Central memory CD8-positive, alpha-beta T cell (primary cell): ENCODE data around the gene CRADD.

ENCODE experiments used
- ATAC-seq: fragments of 150-1000 bp; cut with Tn5 transposase; replicated peaks from 2 replicates; pipeline ENCODE4 v1.10.0; 2022; ENCODE audit warnings: mild to moderate bottlenecking, moderate FRiP score, moderate number of reproducible peaks; ENCODE audit not compliant: poor library complexity, severe bottlenecking; ENCODE audit errors: extremely low read depth
- DNase-seq, 2 donors: peaks; one replicate each; pipeline ENCODE4 v3.0.0; 2021; ENCODE audit warnings: low spot score in 2 of 2
- H3K27ac Mint-ChIP-seq: one replicate; pipeline ENCODE4 v1.8.0; 2022; ENCODE audit warnings: low read depth, mild to moderate bottlenecking, moderate library complexity, mixed read lengths
- H3K27me3 Mint-ChIP-seq: one replicate; pipeline ENCODE4 v1.8.0; 2022; ENCODE audit warnings: mixed read lengths
- H3K36me3 Mint-ChIP-seq: one replicate; pipeline ENCODE4 v1.8.0; 2022; ENCODE audit warnings: mild to moderate bottlenecking, moderate library complexity, mixed read lengths; ENCODE audit not compliant: insufficient read depth
- H3K4me1 Mint-ChIP-seq: one replicate; pipeline ENCODE4 v1.8.0; 2022; ENCODE audit warnings: mixed read lengths
- H3K4me3 Mint-ChIP-seq: one replicate; pipeline ENCODE4 v1.8.0; 2022; ENCODE audit warnings: mild to moderate bottlenecking, moderate library complexity, mixed read lengths
- H3K9me3 Mint-ChIP-seq: one replicate; pipeline ENCODE4 v1.8.0; 2022; ENCODE audit warnings: mixed read lengths

CRADD gene

GRCh38 chr12:93896952-93897351 lies 219.8 kb downstream of the CRADD start:
- no peak for ATAC-seq

GRCh38 chr12:93901739-93902138 lies 224.6 kb downstream of the CRADD start:
- Mint-ChIP-seq H3K4me1 (no peaks in the 10 kb centered on the region), H3K27ac (no peak overlapping the region), H3K36me3 (no peaks in the 10 kb centered on the region), H3K9me3 (peaks cover 4% of the 10 kb centered on the region), H3K4me3 (no peak overlapping the region), H3K27me3 (no peaks in the 10 kb centered on the region)
- no peak for DNase-seq
- ATAC-seq = no peak

More at GRCh38 chr12:93896952-93897351, 219.8 kb downstream of the CRADD start:
- no peaks in the 10 kb centered on the region for H3K4me1 Mint-ChIP-seq
- H3K4me3 Mint-ChIP-seq = no peak overlapping the region
- no peaks in the 10 kb centered on the region for H3K36me3 Mint-ChIP-seq
- peaks cover 1% of the 10 kb centered on the region for H3K9me3 Mint-ChIP-seq
- no peak overlapping the region for H3K27ac Mint-ChIP-seq
- no peak for DNase-seq
- H3K27me3 Mint-ChIP-seq = no peaks in the 10 kb centered on the region

- Mint-ChIP-seq H3K27ac (no peak overlapping the region), H3K36me3 (no peaks in the 10 kb centered on the region), H3K9me3 (peaks cover 4% of the 10 kb centered on the region), H3K4me1 (no peaks in the 10 kb centered on the region), H3K27me3 (no peaks in the 10 kb centered on the region), H3K4me3 (no peak overlapping the region)
- ATAC-seq (no peak), DNase-seq (no peak)
Observed at GRCh38 chr12:93902192-93902591, 225.0 kb downstream of the CRADD start.

GRCh38 chr12:93902736-93903562 lies 225.8 kb downstream of the CRADD start:
- DNase-seq (no peak), ATAC-seq (no peak)
- no peak overlapping the region for H3K4me3 Mint-ChIP-seq
- H3K4me1 Mint-ChIP-seq = no peaks in the 10 kb centered on the region
- H3K9me3 Mint-ChIP-seq = peaks cover 4% of the 10 kb centered on the region
- H3K27me3 Mint-ChIP-seq = no peaks in the 10 kb centered on the region
- no peak overlapping the region for H3K27ac Mint-ChIP-seq
- no peaks in the 10 kb centered on the region for H3K36me3 Mint-ChIP-seq

- H3K9me3 Mint-ChIP-seq = peaks cover 4% of the 10 kb centered on the region
- DNase-seq = no peak
- no peaks in the 10 kb centered on the region for H3K36me3 Mint-ChIP-seq
- H3K27me3 Mint-ChIP-seq = no peaks in the 10 kb centered on the region
- H3K27ac Mint-ChIP-seq = no peak overlapping the region
- no peak for ATAC-seq
- H3K4me3 Mint-ChIP-seq = no peak overlapping the region
- no peaks in the 10 kb centered on the region for H3K4me1 Mint-ChIP-seq
Observed at GRCh38 chr12:93904124-93904523, 226.9 kb downstream of the CRADD start.

GRCh38 chr12:93908264-93908663 lies 231.1 kb downstream of the CRADD start:
- Mint-ChIP-seq H3K4me1 (no peaks in the 10 kb centered on the region), H3K27me3 (peaks cover 8% of the 10 kb centered on the region), H3K4me3 (no peak overlapping the region), H3K27ac (no peak overlapping the region), H3K36me3 (no peaks in the 10 kb centered on the region), H3K9me3 (no peaks in the 10 kb centered on the region)
- ATAC-seq = no peak
- no peak for DNase-seq

- H3K36me3 Mint-ChIP-seq = no peaks in the 10 kb centered on the region
- no peak overlapping the region for H3K4me3 Mint-ChIP-seq
- H3K9me3 Mint-ChIP-seq = no peaks in the 10 kb centered on the region
- peaks cover 8% of the 10 kb centered on the region for H3K27me3 Mint-ChIP-seq
- ATAC-seq (no peak), DNase-seq (no peak)
- H3K27ac Mint-ChIP-seq = no peak overlapping the region
- no peaks in the 10 kb centered on the region for H3K4me1 Mint-ChIP-seq
Observed at GRCh38 chr12:93908846-93909567, 231.8 kb downstream of the CRADD start.

- DNase-seq = no peak
- Mint-ChIP-seq H3K36me3 (no peaks in the 10 kb centered on the region), H3K4me1 (no peaks in the 10 kb centered on the region), H3K9me3 (no peaks in the 10 kb centered on the region), H3K27ac (no peak overlapping the region), H3K4me3 (no peak overlapping the region), H3K27me3 (peaks cover 8% of the 10 kb centered on the region)
- ATAC-seq = no peak
Observed at GRCh38 chr12:93911396-93911795, 234.2 kb downstream of the CRADD start.

- no peaks in the 10 kb centered on the region for H3K9me3 Mint-ChIP-seq
- DNase-seq (no peak), ATAC-seq (no peak)
- H3K36me3 Mint-ChIP-seq = no peaks in the 10 kb centered on the region
- H3K4me1 Mint-ChIP-seq = no peaks in the 10 kb centered on the region
- H3K27me3 Mint-ChIP-seq = peaks cover 8% of the 10 kb centered on the region
- no peak overlapping the region for H3K27ac Mint-ChIP-seq
- no peak overlapping the region for H3K4me3 Mint-ChIP-seq
Observed at GRCh38 chr12:93912086-93912733, 235.0 kb downstream of the CRADD start.

GRCh38 chr12:93913845-93914244 lies 236.7 kb downstream of the CRADD start:
- no peaks in the 10 kb centered on the region for H3K9me3 Mint-ChIP-seq
- ATAC-seq (no peak), DNase-seq (no peak)
- H3K4me1 Mint-ChIP-seq = no peaks in the 10 kb centered on the region
- peaks cover 13% of the 10 kb centered on the region for H3K27me3 Mint-ChIP-seq
- no peaks in the 10 kb centered on the region for H3K36me3 Mint-ChIP-seq
- no peak overlapping the region for H3K4me3 Mint-ChIP-seq
- no peak overlapping the region for H3K27ac Mint-ChIP-seq

- Mint-ChIP-seq H3K4me1 (no peaks in the 10 kb centered on the region), H3K36me3 (no peaks in the 10 kb centered on the region), H3K4me3 (no peak overlapping the region), H3K27ac (no peak overlapping the region), H3K27me3 (peaks cover 17% of the 10 kb centered on the region), H3K9me3 (no peaks in the 10 kb centered on the region)
- no peak for DNase-seq
- ATAC-seq = no peak
Observed at GRCh38 chr12:93914281-93914680, 237.1 kb downstream of the CRADD start.

- Mint-ChIP-seq H3K4me3 (no peak overlapping the region), H3K27ac (no peak overlapping the region), H3K27me3 (peaks cover 17% of the 10 kb centered on the region), H3K4me1 (no peaks in the 10 kb centered on the region), H3K9me3 (no peaks in the 10 kb centered on the region), H3K36me3 (no peaks in the 10 kb centered on the region)
- DNase-seq (no peak), ATAC-seq (no peak)
Observed at GRCh38 chr12:93915411-93915810, 238.2 kb downstream of the CRADD start.

GRCh38 chr12:93916402-93916801 lies 239.2 kb downstream of the CRADD start:
- H3K36me3 Mint-ChIP-seq = no peaks in the 10 kb centered on the region
- peaks cover 10% of the 10 kb centered on the region for H3K27me3 Mint-ChIP-seq
- no peak overlapping the region for H3K27ac Mint-ChIP-seq
- DNase-seq (no peak), ATAC-seq (no peak)
- H3K4me3 Mint-ChIP-seq = no peak overlapping the region
- H3K9me3 Mint-ChIP-seq = no peaks in the 10 kb centered on the region
- no peaks in the 10 kb centered on the region for H3K4me1 Mint-ChIP-seq
